Breast epithelium (tissue), 4 donors: Measurements from ENCODE around the gene SLC17A8. TPM values are rescaled to one million over a fixed set of nuclear protein-coding genes. Genes with fewer than 3 reads are reported as not detected.

ENCODE experiments used
- DNase-seq, 2 donors: peaks; one replicate each; pipeline ENCODE4 v3.0.0-alpha.2; 2019; ENCODE audit warnings: low spot score in 2 of 2
- H3K27ac ChIP-seq, 2 donors: fragments of 200-600 bp; sonication (generic) in 1 of 2; one replicate each; pipeline ENCODE4 v1.5.1; 2016 to 2019; ENCODE audit warnings: mild to moderate bottlenecking in 1 of 2
- H3K27me3 ChIP-seq, 2 donors: fragments of 200-600 bp; sonication (generic) in 1 of 2; one replicate each; pipeline versions ENCODE4 v1.5.1 to v1.6.0; 2017 to 2019; ENCODE audit warnings: control low read depth in 1 of 2, mild to moderate bottlenecking in 1 of 2
- H3K36me3 ChIP-seq: fragments of 200-600 bp; one replicate; pipeline ENCODE4 v1.5.1; 2019
- H3K4me1 ChIP-seq, 2 donors: fragments of 200-600 bp; sonication (generic); one replicate each; pipeline ENCODE4 v1.5.1; 2016 to 2019; ENCODE audit warnings: control low read depth in 1 of 2
- H3K4me3 ChIP-seq, 3 donors: fragments of 200-600 bp; sonication (generic); 1 replicate in 2 of 3; 2 replicates in 1 of 3; pipeline ENCODE4 v1.5.1; 2016 to 2019; ENCODE audit warnings: mild to moderate bottlenecking in 3 of 3, moderate library complexity in 2 of 3
- H3K9me3 ChIP-seq, 2 donors: fragments of 200-600 bp; sonication (generic) in 1 of 2; one replicate each; pipeline ENCODE4 v1.5.1; 2016 to 2019; ENCODE audit warnings: control low read depth in 1 of 2
- POLR2A ChIP-seq: fragments of 450-650 bp; IDR thresholded peaks from one replicate; pipeline ENCODE4 v1.6.1; 2016; ENCODE audit warnings: antibody characterized with exemption, mild to moderate bottlenecking, moderate library complexity
- POLR2AphosphoS5 ChIP-seq, 3 donors: sonication (generic); formaldehyde crosslinking; IDR thresholded peaks; one replicate each; pipeline ENCODE4 v1.6.1; 2017; ENCODE audit warnings: antibody characterized with exemption in 3 of 3
- intact Hi-C: fragments of 100-400 bp; cut with DNase I; formaldehyde crosslinking; loops from one replicate; pipeline ENCODE4 v1.15.1; 2023; ENCODE audit warnings: low total_unique reads
- total RNA-seq, 3 donors: library from RNA; depleted of rRNA; stranded (reverse); fragments of >200 nt; gene quantifications; one replicate each; pipeline ENCODE4 v1.1.0, GENCODE V29; 2016
- TF ChIP-seq, protein P1 (sequence below), 3 donors: fragments of 450-650 bp; IDR thresholded peaks; one replicate each; pipeline ENCODE4 v1.5.1; 2016 to 2017; ENCODE audit warnings: antibody characterized with exemption in 3 of 3, mild to moderate bottlenecking in 3 of 3, moderate library complexity in 3 of 3

Gene SLC17A8
- total RNA-seq, 3 donors from 2014 or later = not detected

DNA sequence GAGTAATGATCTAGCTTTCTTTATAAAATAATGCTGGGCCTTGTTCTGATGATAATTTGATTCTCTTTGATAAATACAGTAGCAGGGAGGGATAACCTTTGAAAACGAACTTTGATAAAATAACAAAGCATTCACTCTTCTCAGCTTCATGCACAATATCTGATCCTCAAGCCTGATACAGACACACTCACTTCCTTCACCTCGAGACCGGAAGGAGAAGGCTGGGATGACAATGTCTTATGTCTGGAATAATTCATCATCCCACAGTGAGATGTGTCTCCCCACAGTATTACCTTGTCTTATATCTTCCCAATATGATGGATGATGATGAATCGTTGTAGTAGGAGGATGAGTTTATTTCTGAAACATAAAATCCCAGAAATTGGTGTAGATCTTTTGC lies 101.3 kb downstream of the SLC17A8 start:
- Histone ChIP-seq H3K4me1 (no peaks in the 10 kb centered on the region), H3K27me3 (no peaks in the 10 kb centered on the region), H3K9me3 (no peaks in the 10 kb centered on the region), H3K36me3 (no peaks in the 10 kb centered on the region), H3K27ac (no peak overlapping the region), H3K4me3 (no peak overlapping the region)
- intact Hi-C loops = no loop called here
- DNase-seq = no peak
- TF ChIP-seq, protein P1, sequence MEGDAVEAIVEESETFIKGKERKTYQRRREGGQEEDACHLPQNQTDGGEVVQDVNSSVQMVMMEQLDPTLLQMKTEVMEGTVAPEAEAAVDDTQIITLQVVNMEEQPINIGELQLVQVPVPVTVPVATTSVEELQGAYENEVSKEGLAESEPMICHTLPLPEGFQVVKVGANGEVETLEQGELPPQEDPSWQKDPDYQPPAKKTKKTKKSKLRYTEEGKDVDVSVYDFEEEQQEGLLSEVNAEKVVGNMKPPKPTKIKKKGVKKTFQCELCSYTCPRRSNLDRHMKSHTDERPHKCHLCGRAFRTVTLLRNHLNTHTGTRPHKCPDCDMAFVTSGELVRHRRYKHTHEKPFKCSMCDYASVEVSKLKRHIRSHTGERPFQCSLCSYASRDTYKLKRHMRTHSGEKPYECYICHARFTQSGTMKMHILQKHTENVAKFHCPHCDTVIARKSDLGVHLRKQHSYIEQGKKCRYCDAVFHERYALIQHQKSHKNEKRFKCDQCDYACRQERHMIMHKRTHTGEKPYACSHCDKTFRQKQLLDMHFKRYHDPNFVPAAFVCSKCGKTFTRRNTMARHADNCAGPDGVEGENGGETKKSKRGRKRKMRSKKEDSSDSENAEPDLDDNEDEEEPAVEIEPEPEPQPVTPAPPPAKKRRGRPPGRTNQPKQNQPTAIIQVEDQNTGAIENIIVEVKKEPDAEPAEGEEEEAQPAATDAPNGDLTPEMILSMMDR (IDR thresholded peaks at IDR 0.05) = no peak
- TF ChIP-seq POLR2A = no peak
- no peak for TF ChIP-seq POLR2AphosphoS5 (IDR thresholded peaks at IDR 0.05)

- no peaks in the 10 kb centered on the region for H3K36me3 ChIP-seq
- no peaks in the 10 kb centered on the region for H3K27me3 ChIP-seq
- H3K27ac ChIP-seq = no peak overlapping the region
- no peaks in the 10 kb centered on the region for H3K4me1 ChIP-seq
- TF ChIP-seq POLR2AphosphoS5 (IDR thresholded peaks at IDR 0.05) (no peak), POLR2A (no peak)
- TF ChIP-seq, protein P1 (IDR thresholded peaks at IDR 0.05) = no peak
- DNase-seq = no peak
- H3K4me3 ChIP-seq = no peak overlapping the region
- intact Hi-C loops = no loop called here
- H3K9me3 ChIP-seq = no peaks in the 10 kb centered on the region
Measured at GRCh38 chr12:100460702-100461101, 103.8 kb downstream of the SLC17A8 start.

DNA sequence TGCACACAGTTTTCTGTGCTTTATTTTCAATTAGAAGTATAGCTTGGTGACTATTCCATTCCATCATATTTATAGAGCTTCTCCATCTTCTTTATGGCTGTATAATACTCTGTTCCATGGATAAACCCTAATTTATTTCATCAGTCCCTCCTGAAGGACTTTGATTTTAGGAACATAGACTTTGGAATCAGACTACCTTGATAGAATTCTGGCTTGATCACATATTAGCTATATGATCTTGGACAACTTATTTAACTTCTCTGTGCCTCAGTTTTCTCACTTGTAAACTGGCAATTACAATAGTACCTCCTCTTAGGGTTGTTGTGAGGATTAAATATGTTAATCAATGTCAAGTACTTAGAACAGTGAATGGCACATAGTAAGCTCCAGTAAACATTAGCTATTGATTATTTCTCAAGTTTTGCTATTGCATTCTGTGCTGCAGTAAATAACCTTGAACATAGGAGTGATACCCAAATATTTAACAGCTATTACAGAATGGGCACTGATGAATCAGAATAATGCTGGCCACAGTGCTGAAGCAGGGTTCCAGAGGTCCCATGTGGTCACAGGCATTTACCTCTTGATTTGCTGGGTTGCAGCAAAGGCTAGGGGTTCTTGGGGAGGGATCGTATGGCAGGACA lies 104.6 kb downstream of the SLC17A8 start:
- no peak for DNase-seq
- no peaks in the 10 kb centered on the region for H3K9me3 ChIP-seq

DNA sequence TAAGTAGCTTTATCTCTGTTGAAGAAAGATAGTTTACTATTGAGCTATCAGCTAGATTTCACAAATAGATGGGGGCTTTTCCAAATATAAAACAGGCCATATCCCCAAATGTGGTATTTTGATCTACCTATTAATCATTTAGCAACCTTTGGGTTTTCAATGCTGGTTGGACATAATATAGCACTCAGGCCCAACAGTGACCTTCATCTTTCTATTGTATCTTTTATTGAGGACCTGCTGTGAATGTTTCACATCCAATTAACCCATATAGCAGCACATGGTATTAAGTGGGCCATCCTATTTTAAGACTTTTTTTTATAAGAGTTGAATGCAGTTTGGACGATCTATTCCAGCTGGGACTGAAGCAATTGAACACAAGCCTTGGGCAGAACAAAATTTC lies 106.8 kb downstream of the SLC17A8 start:
- no peaks in the 10 kb centered on the region for H3K4me1 ChIP-seq
- H3K4me3 ChIP-seq = no peak overlapping the region
- H3K27ac ChIP-seq = no peak overlapping the region
- TF ChIP-seq, protein P1 (IDR thresholded peaks at IDR 0.05) = no peak
- TF ChIP-seq POLR2AphosphoS5 (IDR thresholded peaks at IDR 0.05) = no peak
- TF ChIP-seq POLR2A = no peak
- H3K36me3 ChIP-seq = no peaks in the 10 kb centered on the region
- intact Hi-C loops = no loop called here
- no peak for DNase-seq
- no peaks in the 10 kb centered on the region for H3K27me3 ChIP-seq
- no peaks in the 10 kb centered on the region for H3K9me3 ChIP-seq

More for the DNA sequence above, 104.6 kb downstream of the SLC17A8 start:
- Histone ChIP-seq H3K4me3 (no peak overlapping the region), H3K27ac (no peak overlapping the region), H3K27me3 (no peaks in the 10 kb centered on the region), H3K36me3 (no peaks in the 10 kb centered on the region), H3K4me1 (no peaks in the 10 kb centered on the region)
- intact Hi-C loops = no loop called here
- TF ChIP-seq POLR2AphosphoS5 (IDR thresholded peaks at IDR 0.05) = no peak
- no peak for TF ChIP-seq POLR2A
- TF ChIP-seq, protein P1 (IDR thresholded peaks at IDR 0.05) = no peak

DNA sequence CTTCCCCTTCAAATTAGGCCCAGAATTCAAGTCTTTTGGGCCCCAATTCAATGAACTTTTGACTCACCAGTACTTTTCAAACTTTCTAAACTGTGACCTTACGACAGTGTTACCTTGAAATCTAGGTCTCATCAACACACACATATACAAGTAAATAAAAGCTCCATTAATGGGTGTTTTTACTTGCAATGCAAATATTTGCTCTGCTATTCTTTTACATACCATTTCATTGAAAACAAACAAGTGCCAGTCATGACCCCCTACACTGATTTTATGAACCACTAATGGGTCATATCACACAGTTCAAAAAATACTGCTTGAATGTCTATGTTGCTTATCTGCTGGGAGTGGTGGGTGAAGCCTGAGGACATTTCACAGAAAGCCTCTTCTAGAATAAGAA lies 107.7 kb downstream of the SLC17A8 start:
- TF ChIP-seq POLR2A = no peak
- TF ChIP-seq POLR2AphosphoS5 (IDR thresholded peaks at IDR 0.05) = no peak
- TF ChIP-seq, protein P1 (IDR thresholded peaks at IDR 0.05) = no peak

More for the DNA sequence above, 107.7 kb downstream of the SLC17A8 start:
- no peak for DNase-seq
- Histone ChIP-seq H3K4me3 (no peak overlapping the region), H3K27me3 (no peaks in the 10 kb centered on the region), H3K4me1 (no peaks in the 10 kb centered on the region), H3K36me3 (no peaks in the 10 kb centered on the region), H3K9me3 (no peaks in the 10 kb centered on the region), H3K27ac (no peak overlapping the region)
- intact Hi-C loops = no loop called here
